B cell (primary cell): ENCODE data around the gene CMTM5.

Experiments
- CTCF ChIP-seq: fragments of 200-600 bp; IDR thresholded peaks from one replicate; pipeline ENCODE4 v1.8.0; 2022; ENCODE audit warnings: antibody characterized with exemption, mild to moderate bottlenecking
- EZH2 ChIP-seq: IDR thresholded peaks from 2 replicates; pipeline ENCODE4 v1.6.1; 2012; ENCODE audit warnings: borderline replicate concordance, low read depth, mild to moderate bottlenecking, moderate library complexity, low read length; ENCODE audit not compliant: insufficient read depth, poor library complexity, severe bottlenecking

- TF ChIP-seq CTCF (no peak), EZH2 (no peak)
These were observed 37.4 kb downstream of the CMTM5 start for GRCh38 chr14:23414254-23414653.
